ENCODE data around the gene SLC25A1. TPM values are rescaled to one million over a fixed set of nuclear protein-coding genes. Genes with fewer than 3 reads are reported as not detected.
"Not testable (repeated sequence)": the region's sequence is repeated elsewhere in the genome, so short reads cannot be mapped to it uniquely, and the experiment has no call there.

The SLC25A1 gene
- polyA plus RNA-seq, 10 donors = 15.6 to 35.0 (median 19.4) TPM

- no peak for DNase-seq
Observed at GRCh38 chr22:19168088-19168890, 10.2 kb downstream of the SLC25A1 start.

GRCh38 chr22:19167106-19167869 is 11.2 kb downstream of the SLC25A1 start:
- no peak for DNase-seq

- DNase-seq = no peak
Observed at GRCh38 chr22:19166421-19166820, 12.1 kb downstream of the SLC25A1 start.

GRCh38 chr22:19164425-19164824 is 14.1 kb downstream of the SLC25A1 start:
- no peak for DNase-seq

- not testable (repeated sequence) for DNase-seq
Observed at GRCh38 chr22:19158649-19159048, 19.9 kb downstream of the SLC25A1 start.

- DNase-seq = not testable (repeated sequence)
Observed at GRCh38 chr22:19156109-19156508, 22.4 kb downstream of the SLC25A1 start.

- no peak for DNase-seq
Observed at GRCh38 chr22:19152942-19153883, 25.3 kb downstream of the SLC25A1 start.

GRCh38 chr22:19151329-19152191 is 27.0 kb downstream of the SLC25A1 start:
- DNase-seq = no peak

- DNase-seq = no peak
Observed at GRCh38 chr22:19150482-19151328, 27.8 kb downstream of the SLC25A1 start.

GRCh38 chr22:19149991-19150390 is 28.5 kb downstream of the SLC25A1 start, which contains the start of gene GSC2:
GSC2 (minus strand) TSS chr22:19150292; CDS start chr22:19150283, 9 bp downstream.
- DNase-seq = no peak

GRCh38 chr22:19149047-19149883 is 29.3 kb downstream of the SLC25A1 start:
- DNase-seq = no peak

- DNase-seq = no peak
Observed at GRCh38 chr22:19148417-19149046, 30.0 kb downstream of the SLC25A1 start.

- DNase-seq = no peak
Observed at GRCh38 chr22:19147195-19147780, 31.2 kb downstream of the SLC25A1 start.

GRCh38 chr22:19146215-19146968 is 32.1 kb downstream of the SLC25A1 start:
- DNase-seq = no peak

GRCh38 chr22:19143967-19144400 is 34.6 kb downstream of the SLC25A1 start:
- DNase-seq = no peak

GRCh38 chr22:19143212-19143611 is 35.3 kb downstream of the SLC25A1 start:
- no peak for DNase-seq

- DNase-seq = no peak
Observed at GRCh38 chr22:19142394-19142793, 36.1 kb downstream of the SLC25A1 start.
